MM.1S (cell line): ENCODE measurements around the gene PLSCR5.

Experiments used
- CTCF ChIP-seq: fragments of 300-600 bp; sonication (generic); IDR thresholded peaks from 2 replicates; pipeline ENCODE4 v1.5.1; 2016; ENCODE audit warnings: antibody characterized with exemption, low read length, mixed read lengths
- EZH2 ChIP-seq: fragments of 300-600 bp; sonication (generic); optimal IDR thresholded peaks from 2 replicates; pipeline ENCODE3; 2017; ENCODE audit warnings: low read depth, mild to moderate bottlenecking, antibody characterized with exemption, low read length, mixed read lengths
- EZH2phosphoT487 ChIP-seq: fragments of 300-600 bp; sonication (generic); IDR thresholded peaks from 2 replicates; pipeline ENCODE4 v1.6.1; 2018; ENCODE audit warnings: antibody characterized with exemption, low read length

- no peak for TF ChIP-seq CTCF
- no peak for TF ChIP-seq EZH2
- no peak for TF ChIP-seq EZH2phosphoT487
Observed at GRCh38 chr3:146546366-146546965, 58.7 kb downstream of the PLSCR5 start.
